Mesodermal cell (in vitro differentiated cells): ENCODE measurements around the gene TMEM163.

Experiments used
- H3K27ac ChIP-seq: 2 replicates; pipeline ENCODE4 v1.7.0; 2013; ENCODE audit warnings: mild to moderate bottlenecking, low read depth, low read length, moderate library complexity; ENCODE audit not compliant: severe bottlenecking
- H3K36me3 ChIP-seq: 2 replicates; pipeline ENCODE4 v1.7.1; 2013; ENCODE audit warnings: mild to moderate bottlenecking, low read length, moderate library complexity; ENCODE audit not compliant: control insufficient read depth, insufficient read depth
- H3K4me1 ChIP-seq: one replicate; pipeline ENCODE4 v1.7.1; 2013; ENCODE audit warnings: mild to moderate bottlenecking, low read length; ENCODE audit not compliant: insufficient read depth, control insufficient read depth, poor library complexity, severe bottlenecking
- H3K4me3 ChIP-seq: 2 replicates; pipeline ENCODE4 v1.7.0; 2013; ENCODE audit warnings: low read length, control low read depth, mild to moderate bottlenecking; ENCODE audit not compliant: insufficient read depth, poor library complexity, severe bottlenecking; ENCODE audit errors: extremely low read depth
- H3K9me3 ChIP-seq: 2 replicates; pipeline ENCODE4 v1.7.1; 2013; ENCODE audit warnings: mild to moderate bottlenecking, low read length, moderate library complexity; ENCODE audit not compliant: control insufficient read depth
- WGBS, 2 experiments: methylation state at CpG; one replicate each; pipeline ENCODE4 v1.1.5; 2013; ENCODE audit warnings: missing lambda C conversion rate in 2 of 2; ENCODE audit not compliant: insufficient coverage in 2 of 2; 5-methylcytosine and 5-hydroxymethylcytosine counted together

Gene TMEM163

GRCh38 chr2:134457765-134458472, 260.9 kb downstream of the TMEM163 start:
- no peaks in the 10 kb centered on the region for H3K4me1 ChIP-seq
- peaks cover 5% of the 10 kb centered on the region for H3K36me3 ChIP-seq
- no peak overlapping the region for H3K4me3 ChIP-seq
- 97% methylated on average over 13 to 16 of the region's 18 CpGs for WGBS, 2 experiments
- H3K27ac ChIP-seq = no peak overlapping the region
- H3K9me3 ChIP-seq = no peaks in the 10 kb centered on the region

DNA sequence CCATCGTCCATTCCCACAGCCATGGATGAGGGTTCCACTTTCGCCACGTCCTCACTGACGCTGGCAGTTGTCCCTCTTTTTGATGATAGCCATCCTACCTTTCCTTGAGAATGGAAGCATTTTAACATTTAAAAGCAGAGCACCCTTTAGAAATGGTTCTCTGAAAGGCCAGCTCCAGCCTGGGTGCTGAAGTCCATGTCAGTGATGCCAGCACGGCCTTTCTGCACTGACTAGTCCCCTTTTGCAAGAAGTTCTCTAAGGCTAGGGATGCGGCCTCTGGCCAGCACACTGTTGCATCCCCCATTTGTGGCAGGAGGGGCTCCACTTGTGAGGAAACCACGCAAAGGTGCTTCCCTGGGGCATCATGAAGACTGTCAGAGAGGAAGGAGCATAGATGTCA, 261.4 kb downstream of the TMEM163 start:
- H3K4me1 ChIP-seq = no peaks in the 10 kb centered on the region
- 89 to 97% methylated on average over 7 of the region's 7 CpGs for WGBS, 2 experiments

GRCh38 chr2:134455426-134455825, 263.4 kb downstream of the TMEM163 start:
- no peaks in the 10 kb centered on the region for H3K4me1 ChIP-seq
- H3K36me3 ChIP-seq = peaks cover 5% of the 10 kb centered on the region
- WGBS, 2 experiments = 92 to 95% methylated on average over 4 to 10 of the region's 10 CpGs
- no peaks in the 10 kb centered on the region for H3K9me3 ChIP-seq
- H3K4me3 ChIP-seq = no peak overlapping the region
- no peak overlapping the region for H3K27ac ChIP-seq

More for the DNA sequence above, 261.4 kb downstream of the TMEM163 start:
- Histone ChIP-seq H3K36me3 (peaks cover 5% of the 10 kb centered on the region), H3K27ac (no peak overlapping the region), H3K4me3 (no peak overlapping the region), H3K9me3 (no peaks in the 10 kb centered on the region)

GRCh38 chr2:134454931-134455330, 263.9 kb downstream of the TMEM163 start:
- Histone ChIP-seq H3K4me3 (no peak overlapping the region), H3K4me1 (no peaks in the 10 kb centered on the region), H3K9me3 (no peaks in the 10 kb centered on the region), H3K27ac (no peak overlapping the region), H3K36me3 (peaks cover 5% of the 10 kb centered on the region)
- WGBS, 2 experiments = 89 to 98% methylated on average over 4 to 5 of the region's 6 CpGs

DNA sequence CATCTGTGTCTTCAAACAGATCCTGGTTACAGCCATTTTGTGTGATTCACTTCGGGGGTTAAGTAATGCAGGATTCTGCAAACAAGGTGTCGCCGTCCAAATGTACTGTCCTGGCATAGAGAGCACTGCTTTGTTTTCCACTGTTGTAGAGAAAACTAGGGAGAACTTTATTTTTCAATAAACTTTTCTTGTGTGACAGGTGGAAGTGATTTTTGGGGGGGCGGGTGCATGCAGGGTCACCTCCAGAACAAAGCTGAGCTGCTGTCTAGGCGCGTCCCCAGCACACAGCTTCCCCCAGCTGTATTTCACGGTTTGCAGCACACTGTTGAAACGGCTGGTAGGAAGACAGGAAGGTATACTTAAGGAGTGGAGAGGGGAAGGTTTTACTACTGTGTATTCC, 264.4 kb downstream of the TMEM163 start:
- Histone ChIP-seq H3K36me3 (peaks cover 5% of the 10 kb centered on the region), H3K9me3 (no peaks in the 10 kb centered on the region), H3K27ac (no peak overlapping the region), H3K4me3 (no peak overlapping the region), H3K4me1 (no peaks in the 10 kb centered on the region)
- WGBS, 2 experiments = 91 to 100% methylated on average over 3 to 5 of the region's 8 CpGs

DNA sequence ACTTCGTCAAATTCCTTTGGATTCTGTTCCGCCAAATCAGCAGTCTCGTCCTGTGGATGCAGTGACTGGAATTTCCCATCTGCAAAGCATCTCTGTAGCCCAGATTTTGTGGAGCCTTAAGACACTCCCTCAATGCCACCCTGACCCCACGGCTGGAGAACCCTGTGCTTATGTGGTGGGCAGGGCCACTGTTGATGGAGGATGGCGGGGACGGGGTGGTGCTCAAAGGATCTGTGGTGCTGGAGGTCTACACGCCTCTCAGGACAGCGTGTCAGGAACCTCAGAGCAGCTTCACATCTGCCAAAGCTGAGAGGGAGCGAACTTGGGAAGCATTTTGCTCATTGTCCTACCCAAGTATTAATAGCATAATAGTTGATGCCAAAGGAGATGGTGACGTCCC, 264.8 kb downstream of the TMEM163 start:
- H3K36me3 ChIP-seq = peaks cover 5% of the 10 kb centered on the region
- H3K4me1 ChIP-seq = no peaks in the 10 kb centered on the region
- 88 to 89% methylated on average over 7 to 9 of the region's 10 CpGs for WGBS, 2 experiments
- no peaks in the 10 kb centered on the region for H3K9me3 ChIP-seq
- no peak overlapping the region for H3K4me3 ChIP-seq
- no peak overlapping the region for H3K27ac ChIP-seq

GRCh38 chr2:134453476-134453875, 265.3 kb downstream of the TMEM163 start:
- Histone ChIP-seq H3K27ac (no peak overlapping the region), H3K9me3 (no peaks in the 10 kb centered on the region), H3K4me1 (no peaks in the 10 kb centered on the region), H3K4me3 (no peak overlapping the region), H3K36me3 (peaks cover 8% of the 10 kb centered on the region)
- 78 to 83% methylated on average over 1 to 3 of the region's 4 CpGs for WGBS, 2 experiments

DNA sequence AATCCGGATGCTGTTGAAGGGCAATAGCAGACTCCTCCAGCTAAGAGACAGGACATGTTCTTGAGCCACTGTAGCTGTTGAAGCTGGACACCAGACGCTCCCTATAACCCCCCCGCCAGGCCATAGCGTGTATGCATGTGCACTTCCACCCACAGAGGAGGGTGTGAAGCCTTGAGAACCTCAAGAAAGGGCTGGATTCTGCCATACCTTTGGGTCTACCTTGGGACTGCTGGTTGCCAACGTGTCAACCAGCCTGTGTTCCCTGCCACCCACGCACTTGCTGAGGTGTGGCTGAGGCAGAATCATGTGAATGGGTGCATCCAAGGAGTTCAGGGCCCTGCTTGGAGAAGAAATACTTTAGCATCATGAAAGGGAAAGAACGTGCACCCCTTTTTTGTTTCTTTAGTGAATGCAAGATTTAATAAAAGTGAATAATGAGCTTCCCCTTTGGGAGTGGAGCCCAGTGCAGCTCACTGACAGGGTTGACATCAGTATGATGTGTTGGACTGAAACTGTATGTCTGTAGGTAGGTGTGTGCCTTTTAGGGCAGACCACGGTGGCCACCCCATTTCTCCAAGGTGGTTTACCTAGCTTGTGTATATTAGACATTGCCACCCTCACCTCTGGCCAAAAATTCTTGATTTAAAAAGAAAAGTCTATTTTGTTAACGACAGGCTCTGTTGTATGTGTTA, 266.6 kb downstream of the TMEM163 start:
- WGBS, 2 experiments = 89 to 92% methylated on average over 7 to 8 of the region's 9 CpGs
- Histone ChIP-seq H3K36me3 (peaks cover 9% of the 10 kb centered on the region), H3K4me3 (no peak overlapping the region), H3K4me1 (no peaks in the 10 kb centered on the region), H3K27ac (no peak overlapping the region), H3K9me3 (no peaks in the 10 kb centered on the region)

GRCh38 chr2:134451347-134451630, 267.5 kb downstream of the TMEM163 start:
- no peak overlapping the region for H3K4me3 ChIP-seq
- 61 to 70% methylated on average over 2 of the region's 2 CpGs for WGBS, 2 experiments
- no peak overlapping the region for H3K27ac ChIP-seq
- H3K36me3 ChIP-seq = peaks cover 6% of the 10 kb centered on the region
- H3K9me3 ChIP-seq = no peaks in the 10 kb centered on the region
- peaks cover 2% of the 10 kb centered on the region for H3K4me1 ChIP-seq

DNA sequence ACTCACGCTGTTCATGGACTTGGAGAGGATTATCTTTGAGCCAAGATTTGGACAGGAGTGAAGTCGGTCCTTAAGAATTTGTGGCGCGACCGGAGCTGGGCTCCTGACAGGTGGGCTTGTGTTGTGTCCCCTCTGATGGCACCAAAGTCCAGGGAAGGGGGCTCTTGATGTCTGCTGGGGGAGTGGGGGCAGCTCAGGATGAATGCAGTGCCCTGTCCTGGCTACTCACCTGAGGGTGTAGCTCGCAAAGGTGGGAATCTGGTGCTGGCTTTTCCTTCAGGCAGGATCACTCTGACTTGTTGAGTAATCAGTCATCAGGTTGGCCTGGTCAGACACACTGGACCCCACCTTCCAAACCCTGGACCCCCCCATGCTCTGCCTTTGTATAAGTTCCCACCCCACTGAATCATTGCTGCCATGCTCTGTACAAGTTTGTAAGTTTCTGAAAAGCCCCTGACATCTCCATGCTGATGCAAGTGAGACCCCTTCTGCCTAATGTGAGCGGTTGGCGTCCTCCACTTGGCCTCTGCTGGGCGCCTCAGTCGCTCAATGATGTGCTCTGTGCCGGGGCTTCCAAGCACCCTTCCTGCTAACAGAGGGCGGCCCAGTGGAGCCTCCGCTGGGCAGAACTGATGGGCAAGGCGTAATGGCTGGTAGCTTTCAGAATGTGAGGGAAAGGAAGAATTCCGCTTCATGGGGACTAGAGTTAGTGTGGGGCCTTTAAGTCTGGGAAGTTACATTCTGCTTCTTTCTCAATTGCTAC, 268.9 kb downstream of the TMEM163 start:
- H3K4me3 ChIP-seq = no peak overlapping the region
- peaks cover 8% of the 10 kb centered on the region for H3K4me1 ChIP-seq
- H3K27ac ChIP-seq = no peak overlapping the region
- 94 to 97% methylated on average over 12 to 14 of the region's 15 CpGs for WGBS, 2 experiments
- H3K9me3 ChIP-seq = no peaks in the 10 kb centered on the region
- peaks cover 6% of the 10 kb centered on the region for H3K36me3 ChIP-seq
